NCI-H1694 (cell line): ENCODE data around the gene GMDS.

Experiments
- DNase-seq: peaks from one replicate; lab custom pipeline; 2025; lab: John Stamatoyannopoulos, UW

The GMDS gene

DNA sequence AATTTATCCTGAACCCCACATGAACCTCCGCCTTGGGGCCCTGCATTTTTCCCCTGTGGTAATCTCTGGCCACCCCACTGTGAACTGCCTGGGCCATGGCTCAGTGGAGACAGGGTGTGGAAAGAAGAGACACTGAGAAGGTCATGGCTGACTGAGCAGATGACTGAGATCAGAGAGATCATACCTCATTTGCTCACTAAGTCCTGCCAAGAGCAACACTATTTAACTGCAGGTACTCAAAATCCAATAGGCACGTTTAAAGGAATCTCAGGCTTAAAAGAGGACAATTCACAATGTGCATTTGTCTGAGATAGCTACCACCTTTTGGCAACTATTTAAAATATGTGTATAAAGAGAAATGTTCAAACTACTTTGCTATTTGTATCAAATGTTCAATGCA, 305.0 kb downstream of the GMDS start:
- no peak for DNase-seq

DNA sequence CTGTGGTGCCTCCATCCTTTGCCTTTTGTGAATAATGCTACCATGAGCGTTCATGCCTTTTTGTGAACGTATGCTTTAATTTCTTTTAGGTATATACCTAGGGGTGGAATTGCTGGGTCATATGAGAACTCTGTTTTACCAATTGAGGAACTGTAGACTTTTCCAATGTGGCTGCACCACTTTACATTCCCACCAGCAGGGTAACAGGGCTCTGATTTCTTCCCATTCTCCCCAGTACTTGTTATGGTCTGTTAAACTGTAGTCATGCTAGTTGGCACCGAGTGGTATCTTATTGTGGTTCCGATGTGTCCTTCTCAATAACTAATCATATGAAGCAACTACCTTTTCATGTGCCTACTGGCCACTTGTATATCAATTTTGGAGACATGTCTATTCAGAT, 312.1 kb downstream of the GMDS start:
- no peak for DNase-seq

DNA sequence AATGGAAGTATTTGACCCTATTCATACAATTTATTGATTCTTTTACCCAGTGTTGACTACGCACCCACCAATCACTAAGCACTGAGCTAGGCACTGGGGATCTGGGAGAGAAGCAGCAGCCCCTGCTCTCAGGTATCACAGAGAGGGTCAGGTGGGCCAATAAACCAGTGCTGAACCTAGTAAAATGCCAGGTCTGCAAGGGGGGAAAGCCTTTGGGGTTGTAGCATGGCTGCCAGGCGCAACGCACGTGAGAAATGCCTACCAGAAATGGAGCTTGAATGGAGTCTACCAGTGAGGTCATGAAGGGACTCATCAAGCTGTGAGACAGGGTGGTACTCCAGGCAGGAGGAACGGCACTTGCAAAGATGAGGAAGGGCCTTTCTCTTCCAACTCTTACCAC, 313.6 kb downstream of the GMDS start:
- DNase-seq: no peak

DNA sequence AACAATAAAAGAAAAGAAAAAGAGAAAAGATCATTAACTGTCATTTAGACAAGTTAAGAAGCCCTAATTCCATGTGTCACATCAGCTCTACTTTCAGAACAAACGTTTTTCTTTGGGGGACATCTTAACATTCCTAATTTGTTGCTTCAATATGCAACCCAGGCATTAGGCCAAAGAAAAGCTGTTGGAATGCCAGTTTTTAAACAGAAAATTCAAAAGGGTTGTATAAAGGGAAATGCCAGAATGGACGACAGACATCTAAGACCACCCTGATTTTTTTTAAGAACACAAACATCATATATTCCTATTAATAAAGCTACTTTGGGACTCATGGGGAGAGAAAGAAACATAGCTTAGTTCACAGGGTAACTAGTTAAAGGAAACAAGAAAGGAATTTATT, 315.0 kb downstream of the GMDS start:
- no peak for DNase-seq

DNA sequence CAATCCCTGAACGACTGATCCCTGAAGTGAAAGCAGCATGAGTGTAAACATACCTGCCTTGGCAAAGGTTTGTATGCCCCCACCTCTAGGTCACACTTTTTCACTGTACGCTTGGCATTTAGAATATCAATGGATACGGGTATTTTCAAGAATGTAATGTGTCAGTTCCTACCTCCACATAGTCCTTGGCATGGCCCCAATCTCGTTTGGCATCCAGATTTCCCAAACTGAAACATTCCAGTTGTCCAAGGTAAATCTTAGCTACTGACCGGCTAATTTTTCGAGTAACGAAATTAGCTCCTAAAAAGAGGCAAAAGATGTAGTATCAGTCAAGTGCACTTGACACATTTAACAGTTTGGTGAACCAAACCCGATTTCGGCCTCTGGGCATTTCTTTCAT, 315.5 kb downstream of the GMDS start:
- DNase-seq: no peak

DNA sequence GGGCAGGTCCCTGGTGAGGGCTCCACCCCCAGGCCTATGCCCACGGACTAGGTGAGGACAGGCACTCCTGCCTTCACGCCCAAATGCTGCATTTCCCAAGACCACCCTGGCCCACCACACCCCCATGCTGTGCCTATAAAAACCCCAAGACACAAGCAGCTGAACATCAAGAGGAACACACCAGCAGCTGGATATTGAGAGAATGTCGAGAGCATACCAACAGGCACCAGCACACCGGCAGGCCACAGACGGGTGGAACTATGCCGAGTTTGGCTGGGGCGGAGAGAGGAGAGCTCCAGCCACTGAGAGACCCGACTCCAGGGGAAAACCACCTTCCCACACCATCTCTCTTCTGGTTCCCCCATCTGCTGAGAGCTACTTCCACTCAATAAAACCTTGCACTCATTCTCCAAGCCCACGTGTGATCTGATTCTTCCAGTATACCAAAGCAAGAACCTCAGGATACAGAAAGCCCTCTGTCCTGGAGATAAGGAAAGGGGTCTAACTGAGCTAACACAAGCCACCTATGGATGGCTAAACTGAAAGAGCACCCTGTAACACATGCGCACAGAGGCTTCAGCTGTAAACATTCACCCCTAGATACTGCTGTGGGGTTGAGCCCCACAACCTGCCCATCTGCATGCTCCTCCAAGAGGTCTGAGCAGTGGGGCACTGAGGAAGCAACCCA, 319.5 kb downstream of the GMDS start:
- DNase-seq: no peak

DNA sequence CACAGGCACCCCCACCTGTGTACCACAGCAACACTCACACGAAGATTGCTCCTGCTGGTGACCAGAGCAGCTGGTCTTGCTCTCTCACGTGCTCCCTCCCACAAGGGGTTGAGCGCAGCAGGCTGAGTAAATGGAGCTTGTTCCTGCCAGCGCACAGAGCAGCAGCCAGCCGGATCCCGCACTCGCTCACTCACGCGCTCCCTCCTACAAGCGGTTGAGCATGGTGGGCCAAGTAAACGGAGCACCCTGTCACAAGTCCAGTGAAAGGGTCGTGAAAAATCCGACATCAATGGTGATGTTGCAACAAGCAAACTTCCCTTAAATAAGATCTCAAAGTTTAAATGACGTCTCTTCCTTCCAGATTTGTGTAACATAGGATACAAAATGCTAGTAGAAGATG, 322.0 kb downstream of the GMDS start:
- no peak for DNase-seq

DNA sequence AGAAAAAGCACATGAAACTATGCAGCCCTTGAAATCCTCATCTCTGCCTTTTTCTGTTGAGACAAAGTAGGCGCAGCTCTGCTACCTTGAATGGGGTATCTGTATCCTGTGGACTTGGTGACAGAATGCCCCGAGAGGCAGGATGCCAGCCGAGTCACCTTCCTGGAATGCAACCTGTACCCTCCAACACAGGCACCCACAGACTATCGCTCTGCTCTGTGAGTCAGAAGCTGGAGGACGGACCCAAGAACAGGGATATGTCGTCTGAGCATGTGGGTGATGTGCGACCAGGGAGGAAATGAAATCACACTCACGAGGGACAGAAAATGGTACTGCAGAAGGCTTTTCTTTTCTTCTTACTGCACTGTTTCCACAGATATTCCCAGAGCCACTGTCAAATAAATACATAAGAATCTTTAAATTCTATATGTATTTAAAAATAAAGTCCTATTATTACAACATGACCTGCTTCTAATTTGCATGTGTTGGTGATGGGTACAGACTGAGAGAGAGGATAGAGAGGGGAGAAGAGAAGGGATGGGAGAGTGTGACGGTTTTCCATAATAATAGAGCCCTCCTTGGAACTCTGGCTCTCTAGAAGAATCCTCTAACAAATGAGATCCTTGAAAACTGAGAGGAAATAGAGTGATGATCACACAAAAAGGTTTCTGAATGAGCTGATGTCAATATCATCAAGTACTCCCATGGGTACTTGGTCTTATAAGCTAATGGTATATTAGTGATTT, 327.6 kb downstream of the GMDS start:
- DNase-seq: no peak

DNA sequence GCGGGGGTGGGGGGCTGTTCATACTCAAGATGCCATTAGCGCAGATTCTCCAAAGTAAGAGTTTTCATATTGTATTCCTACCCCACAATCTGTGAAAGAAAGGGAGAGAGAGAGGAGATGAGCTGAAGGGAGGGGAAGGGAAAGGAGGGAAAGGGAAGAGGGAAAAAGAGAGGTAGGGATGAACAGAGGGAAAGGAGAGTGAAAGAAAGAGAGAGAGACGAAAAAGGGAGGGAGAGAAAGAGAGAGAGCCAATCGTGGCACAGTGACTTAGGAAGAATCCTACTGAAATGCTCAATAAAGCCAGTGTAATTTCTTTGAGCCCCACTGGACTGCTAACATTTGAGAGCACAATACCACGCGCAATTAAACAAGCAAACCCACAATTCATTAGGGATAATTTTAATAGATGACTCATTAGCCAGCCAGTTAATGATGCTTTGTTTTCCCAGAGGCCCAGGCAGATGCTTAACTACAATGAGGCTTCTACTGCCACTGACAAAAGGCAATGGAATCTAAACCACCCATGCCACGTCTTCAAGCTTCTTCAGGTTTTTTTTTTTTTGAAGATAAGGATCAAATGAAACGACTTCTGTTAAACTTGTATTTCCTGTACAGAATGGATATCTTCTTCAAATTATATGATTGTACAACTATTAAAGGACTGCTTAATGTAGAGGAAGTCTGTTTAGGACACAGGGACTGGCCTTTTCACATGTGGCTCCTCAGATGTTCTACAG, 328.9 kb downstream of the GMDS start:
- no peak for DNase-seq

DNA sequence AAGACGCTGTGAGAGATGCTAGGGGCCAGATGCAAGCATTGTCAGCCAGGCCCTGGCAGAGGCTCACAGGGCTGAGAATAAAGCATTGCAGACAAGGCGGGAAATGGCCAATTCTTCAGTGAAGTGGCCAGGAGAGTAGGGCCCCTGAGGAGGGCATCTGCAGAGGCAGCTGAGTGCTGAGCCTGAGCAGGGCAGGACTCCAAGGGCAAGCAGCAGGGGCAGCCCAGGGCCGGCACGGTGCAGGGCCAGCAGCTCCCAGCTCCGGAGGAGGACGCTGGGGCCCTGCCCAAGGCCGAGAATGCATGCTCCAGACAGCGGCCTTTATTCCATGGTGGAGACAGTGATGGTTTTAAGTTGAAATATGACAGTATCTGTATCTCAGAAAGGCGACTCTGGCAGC, 330.2 kb downstream of the GMDS start:
- no peak for DNase-seq

DNA sequence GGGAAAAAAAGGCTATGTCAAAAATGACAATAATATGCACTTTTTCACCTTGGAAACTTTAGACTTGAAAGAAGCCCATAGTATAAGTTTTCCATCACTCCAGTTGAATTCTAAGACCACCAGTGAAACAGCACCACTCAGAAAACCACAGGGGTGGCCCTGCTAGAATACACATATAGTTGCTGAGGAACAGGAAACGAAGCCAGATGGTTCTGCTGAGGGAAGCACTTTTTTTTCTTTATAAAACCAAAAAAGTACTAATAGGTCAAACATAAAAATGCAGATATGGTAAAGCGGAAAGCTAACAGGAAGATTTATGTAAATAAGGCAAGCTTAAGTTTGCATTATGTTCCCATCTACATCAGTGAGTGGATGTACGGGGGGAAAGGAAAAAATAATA, 331.8 kb downstream of the GMDS start:
- DNase-seq: no peak

DNA sequence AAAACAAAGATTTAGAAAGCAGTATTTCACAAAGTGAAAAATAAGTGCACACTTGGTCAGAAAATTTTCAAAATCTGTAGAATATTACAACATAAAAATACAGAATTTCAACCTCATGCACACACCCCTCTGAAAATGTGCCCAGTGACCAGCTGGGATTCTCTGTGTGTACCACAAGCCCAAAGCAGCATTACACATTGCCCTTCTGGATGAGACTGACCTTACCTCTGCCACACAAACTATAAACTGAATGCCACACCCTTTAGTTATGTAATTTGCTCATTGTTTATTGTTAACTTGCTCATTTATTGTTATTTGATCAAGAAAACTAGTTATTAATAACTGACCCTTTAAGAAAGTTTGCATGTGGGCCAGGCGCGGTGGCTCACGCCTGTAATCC, 332.7 kb downstream of the GMDS start:
- DNase-seq: no peak

DNA sequence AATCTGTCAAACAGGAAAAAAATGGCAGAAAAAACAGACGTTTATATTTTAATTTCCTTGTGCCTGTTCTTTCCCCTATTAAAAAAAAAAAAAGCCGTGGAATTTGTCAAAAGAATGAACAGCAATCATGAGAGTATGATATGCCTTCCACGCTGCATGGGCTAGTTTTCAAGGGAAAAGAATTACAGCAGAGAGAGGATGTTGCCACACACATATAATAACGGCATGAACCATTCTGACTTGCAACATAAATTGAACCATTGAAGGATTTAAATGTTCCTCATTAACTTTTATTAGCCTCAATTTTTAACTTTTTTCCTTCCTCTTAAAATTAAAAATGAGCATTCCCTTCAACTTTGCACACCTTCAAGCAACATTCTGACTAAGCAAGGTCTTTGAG, 333.9 kb downstream of the GMDS start:
- DNase-seq: no peak

DNA sequence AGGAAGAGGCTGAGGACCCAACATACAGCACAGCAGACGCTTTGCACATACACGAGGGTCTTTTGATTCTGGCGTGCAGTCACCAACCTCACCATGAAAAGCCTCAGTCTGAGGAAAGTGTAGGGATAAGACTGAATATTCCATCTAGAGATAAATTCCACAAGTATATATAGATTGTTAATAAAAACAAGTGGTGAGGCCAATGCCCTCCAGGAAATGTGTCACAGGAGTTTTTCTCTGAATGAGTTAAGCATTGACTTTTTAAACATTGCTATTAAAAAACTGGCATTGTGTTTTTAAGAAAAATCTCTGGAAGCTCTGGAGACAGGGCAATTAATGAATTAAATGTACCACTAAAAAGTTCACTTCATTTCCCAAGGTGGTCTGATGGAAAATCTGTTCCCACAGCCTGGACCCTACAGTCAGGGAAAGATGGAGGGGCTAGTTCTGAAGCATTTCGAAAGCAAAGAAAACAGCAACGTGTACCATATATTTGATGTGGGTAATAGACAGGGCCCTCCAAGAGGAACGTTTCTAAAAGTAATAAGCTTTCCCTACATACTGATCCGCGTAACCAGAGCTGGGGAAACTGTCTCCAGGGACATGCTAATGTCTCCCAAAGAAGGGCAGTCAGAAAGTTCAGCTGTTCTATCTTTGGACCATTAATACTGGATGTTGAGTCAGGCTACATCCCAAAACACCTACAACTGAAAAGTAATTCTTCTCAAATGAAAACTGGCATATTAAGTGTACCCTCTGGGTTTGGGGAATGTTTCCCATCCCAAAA, 334.6 kb downstream of the GMDS start:
- DNase-seq: no peak

DNA sequence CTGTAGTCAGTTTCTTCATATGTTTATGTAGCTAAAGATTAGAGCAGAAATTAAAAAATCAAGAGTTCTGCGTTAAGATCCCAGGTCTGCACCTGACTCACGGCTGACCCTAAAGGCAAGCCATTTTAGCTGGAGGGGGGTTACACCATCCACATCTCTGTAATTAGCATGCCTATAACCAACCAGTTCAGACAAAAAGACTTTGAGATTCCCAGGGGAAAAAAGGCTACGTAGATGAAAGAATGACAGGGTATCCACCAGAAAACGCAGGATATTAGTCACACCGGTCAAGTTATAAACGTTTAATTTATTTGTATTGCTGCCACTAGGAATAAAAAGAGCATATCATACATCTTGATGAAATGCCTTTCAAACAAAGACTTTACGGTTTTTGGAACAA, 336.6 kb downstream of the GMDS start:
- DNase-seq: no peak

DNA sequence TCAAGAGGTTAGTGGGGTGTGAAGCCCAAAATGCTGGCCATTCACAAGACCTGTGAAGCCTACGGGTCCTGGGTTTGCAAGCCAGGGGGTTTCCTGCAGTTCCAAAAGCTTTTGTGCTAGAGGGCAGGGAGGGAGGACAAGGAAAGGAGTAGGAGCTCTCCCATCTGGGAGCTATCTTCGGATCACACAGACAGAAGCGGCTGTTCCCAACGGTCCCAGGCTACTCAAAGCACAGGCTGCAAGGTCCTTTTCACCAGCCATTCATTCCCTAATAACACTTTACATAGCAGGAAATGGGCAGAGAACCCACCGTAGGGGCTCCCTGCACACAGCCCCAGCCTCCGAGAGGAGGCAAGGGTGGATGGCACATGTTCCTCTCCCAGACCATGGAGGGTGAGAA, 338.8 kb downstream of the GMDS start:
- no peak for DNase-seq

DNA sequence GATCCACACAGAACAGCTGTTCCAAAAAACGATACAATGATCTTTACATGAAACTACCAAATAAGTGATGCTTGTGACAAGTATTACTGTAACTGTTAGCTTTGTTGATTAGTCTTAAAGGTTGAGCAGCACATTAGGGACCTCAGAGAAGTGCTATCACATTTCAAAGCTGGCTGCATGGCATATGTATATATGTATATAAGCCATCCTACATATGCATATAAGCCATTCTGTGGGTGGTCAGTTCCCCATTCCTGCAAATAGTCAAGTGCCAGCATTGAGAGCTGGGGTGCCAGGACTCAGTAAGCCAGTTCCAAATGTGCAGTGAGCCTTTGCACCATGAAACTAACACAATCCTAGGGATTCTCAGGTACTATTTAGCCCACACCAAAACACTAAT, 339.4 kb downstream of the GMDS start:
- no peak for DNase-seq

DNA sequence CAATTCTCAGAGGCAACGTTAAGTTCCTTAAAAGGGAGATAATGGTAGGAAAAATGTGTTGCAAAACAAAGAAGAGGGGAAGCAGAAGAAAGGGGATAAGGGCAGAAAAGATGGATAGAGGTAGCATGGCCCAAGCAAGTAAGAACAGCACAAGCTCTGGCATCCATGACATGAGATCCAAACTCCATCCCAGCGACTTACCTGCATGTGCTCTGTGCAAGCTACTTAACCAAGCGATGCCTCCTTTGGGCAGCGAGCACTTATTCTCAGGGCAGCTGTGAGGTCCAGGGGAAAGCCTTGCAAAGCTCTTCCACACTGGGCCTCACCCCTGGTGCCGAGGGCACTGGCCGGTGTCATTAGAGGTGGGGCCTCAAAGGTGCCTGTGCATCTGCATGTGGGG, 340.5 kb downstream of the GMDS start:
- DNase-seq: no peak

DNA sequence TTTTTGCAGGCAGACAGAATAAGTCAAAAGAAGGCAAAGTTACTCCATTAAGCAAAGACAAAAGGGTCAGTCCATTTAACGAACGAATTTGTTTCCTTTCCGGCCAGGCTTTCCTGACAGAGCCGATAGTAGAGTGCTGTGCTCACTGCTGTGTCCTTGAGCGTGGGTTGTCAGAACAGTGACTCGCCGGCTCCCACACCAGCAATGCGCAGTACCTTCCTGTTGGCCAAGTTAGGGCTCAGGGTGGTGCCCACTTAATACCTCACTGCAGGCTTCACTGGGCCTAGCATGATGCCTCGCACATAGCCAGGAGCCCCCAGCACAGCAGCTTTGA, 341.0 kb downstream of the GMDS start:
- no peak for DNase-seq

DNA sequence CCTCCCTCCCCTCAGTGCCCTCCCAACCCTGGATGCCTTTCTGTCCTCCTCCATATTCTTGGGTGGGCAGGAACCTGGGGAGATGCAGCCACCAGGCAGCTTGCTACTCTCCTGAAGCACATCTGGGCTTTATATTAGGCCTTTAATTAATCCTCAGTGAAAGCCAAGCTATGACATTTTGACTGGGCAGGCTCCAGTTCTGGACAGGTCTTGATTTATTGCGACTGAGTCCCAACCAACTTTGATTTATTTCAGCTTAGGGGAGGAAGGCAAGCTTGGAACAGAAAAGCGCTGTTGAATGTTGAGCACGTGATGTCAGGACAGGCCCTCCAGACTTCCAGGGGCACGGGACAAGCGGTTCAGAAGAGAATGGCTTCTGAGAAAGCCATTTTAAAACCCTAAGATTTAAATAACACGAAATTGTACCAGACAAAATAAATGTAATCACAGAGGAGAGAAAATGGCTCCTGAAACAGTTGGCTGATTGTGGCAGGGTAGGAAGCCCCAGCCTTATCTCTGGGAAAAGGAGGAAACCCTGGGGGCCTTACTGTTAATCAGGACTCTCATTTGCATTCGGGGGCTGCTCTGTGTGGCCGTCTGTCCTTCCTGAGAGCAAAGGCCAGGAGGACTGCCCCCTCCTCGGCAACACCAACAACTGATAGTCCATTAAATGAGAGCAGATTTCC, 341.5 kb downstream of the GMDS start:
- DNase-seq: no peak

DNA sequence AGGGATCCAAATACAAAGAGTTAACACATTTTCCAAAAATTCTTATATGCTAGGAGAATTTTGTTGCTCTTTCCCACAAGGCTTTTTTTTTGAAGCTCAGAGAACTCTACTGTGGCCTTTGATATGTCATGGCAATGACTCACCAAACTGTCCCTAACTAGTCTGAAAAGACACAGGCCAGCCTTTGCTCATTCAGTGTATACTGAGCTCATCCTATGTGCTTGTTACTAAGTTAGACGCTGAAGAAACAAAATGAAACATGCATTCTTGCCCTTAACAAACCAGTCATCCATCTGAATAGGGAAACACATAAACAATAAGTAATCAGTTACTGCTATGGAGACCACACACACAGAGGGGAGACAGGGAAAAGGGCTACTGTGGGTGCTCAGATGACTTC, 343.8 kb downstream of the GMDS start:
- DNase-seq: no peak

DNA sequence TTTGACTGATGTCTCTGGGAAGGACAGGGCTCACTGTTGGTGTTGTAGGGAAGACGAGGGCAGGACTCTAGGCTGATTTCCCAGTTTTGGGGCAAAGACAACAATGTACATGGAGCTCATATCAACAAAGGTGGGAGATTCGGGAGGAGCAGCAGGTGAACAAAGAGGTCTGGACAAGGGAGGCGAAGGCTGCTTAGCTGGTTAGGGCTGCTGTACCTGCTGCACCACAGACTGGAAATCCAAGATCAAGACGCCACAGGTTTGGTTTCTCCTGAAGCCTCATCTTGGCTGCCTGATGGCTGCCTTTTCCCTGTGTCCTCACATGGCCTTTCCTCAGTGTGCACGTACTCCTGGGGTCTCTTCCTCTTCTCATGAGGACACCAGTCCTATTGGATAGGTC, 348.5 kb downstream of the GMDS start:
- DNase-seq: no peak
